ENCODE data around the gene RASGRF2. TPM values are rescaled to one million over a fixed set of nuclear protein-coding genes. Genes with fewer than 3 reads are reported as not detected.

Gene RASGRF2
- total and polyA plus RNA-seq, 11 donors = 3.6 to 16.6 (median 6.3) TPM

DNA sequence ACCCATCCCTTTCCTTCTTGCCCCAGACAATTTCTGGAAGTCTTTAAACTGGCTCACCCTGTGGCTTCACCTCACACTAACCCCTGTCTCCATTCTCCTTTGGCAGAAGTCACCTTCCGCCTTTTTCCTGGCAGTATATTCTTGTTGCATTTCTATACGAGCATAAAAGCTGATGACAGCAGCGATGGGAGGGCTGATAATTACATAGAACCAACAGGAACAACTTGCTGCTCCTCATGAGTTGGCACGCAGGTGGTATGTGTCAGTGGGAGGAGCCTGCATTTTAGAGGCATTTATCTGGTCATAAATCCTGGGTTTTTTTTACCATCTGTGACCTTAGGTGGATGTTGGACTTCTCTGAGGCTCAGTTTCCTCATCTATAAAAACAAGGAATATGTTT lies 211.6 kb downstream of the RASGRF2 start:
- TF ChIP-seq, protein P1, sequence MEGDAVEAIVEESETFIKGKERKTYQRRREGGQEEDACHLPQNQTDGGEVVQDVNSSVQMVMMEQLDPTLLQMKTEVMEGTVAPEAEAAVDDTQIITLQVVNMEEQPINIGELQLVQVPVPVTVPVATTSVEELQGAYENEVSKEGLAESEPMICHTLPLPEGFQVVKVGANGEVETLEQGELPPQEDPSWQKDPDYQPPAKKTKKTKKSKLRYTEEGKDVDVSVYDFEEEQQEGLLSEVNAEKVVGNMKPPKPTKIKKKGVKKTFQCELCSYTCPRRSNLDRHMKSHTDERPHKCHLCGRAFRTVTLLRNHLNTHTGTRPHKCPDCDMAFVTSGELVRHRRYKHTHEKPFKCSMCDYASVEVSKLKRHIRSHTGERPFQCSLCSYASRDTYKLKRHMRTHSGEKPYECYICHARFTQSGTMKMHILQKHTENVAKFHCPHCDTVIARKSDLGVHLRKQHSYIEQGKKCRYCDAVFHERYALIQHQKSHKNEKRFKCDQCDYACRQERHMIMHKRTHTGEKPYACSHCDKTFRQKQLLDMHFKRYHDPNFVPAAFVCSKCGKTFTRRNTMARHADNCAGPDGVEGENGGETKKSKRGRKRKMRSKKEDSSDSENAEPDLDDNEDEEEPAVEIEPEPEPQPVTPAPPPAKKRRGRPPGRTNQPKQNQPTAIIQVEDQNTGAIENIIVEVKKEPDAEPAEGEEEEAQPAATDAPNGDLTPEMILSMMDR (IDR thresholded peaks at IDR 0.05) = no peak
- TF ChIP-seq POLR2A (IDR thresholded peaks at IDR 0.05) = no peak
- no peaks in the 10 kb centered on the region for H3K36me3 ChIP-seq
- H3K27me3 ChIP-seq = no peaks in the 10 kb centered on the region
- H3K9me3 ChIP-seq = no peaks in the 10 kb centered on the region
- peak overlapping the region in 3 of 12 donors; percentile 25 to 61 (median 39) for H3K27ac ChIP-seq
- peak in 1 of 5 donors; percentile 36 for DNase-seq
- ATAC-seq = peak in 2 of 4 donors; percentile 28 to 30
- WGBS, 4 donors = 55 to 60% (median 59%) methylated on average over 4 of the region's 4 CpGs
- intact Hi-C loops (cut with DNase I) = no loop called here
- peaks cover 0 to 10% (median 2%) of the 10 kb centered on the region in 12 donors for H3K4me1 ChIP-seq
- H3K4me3 ChIP-seq = no peak overlapping the region

DNA sequence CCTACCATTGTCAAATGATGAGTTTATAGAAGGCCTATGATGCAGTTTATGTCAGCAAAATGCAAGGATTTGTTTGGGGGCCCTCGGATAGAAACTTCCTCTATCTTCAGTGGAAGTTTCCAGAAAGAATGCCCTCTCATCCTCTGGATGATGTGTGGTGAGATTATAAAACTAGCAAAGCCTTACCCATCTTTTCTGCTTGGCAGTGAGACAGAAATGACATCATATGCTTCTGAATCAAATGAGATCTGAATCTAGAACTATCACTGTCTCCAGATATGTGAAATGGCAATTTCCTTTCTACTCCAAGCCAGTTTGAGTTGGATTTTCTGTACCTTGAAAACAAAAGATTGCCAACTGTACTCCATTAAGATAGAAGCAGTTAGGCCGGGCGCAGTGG lies 212.5 kb downstream of the RASGRF2 start:
- ATAC-seq (no peak), DNase-seq (no peak)
- Histone ChIP-seq H3K4me3 (no peak overlapping the region), H3K27ac (no peak overlapping the region), H3K4me1 (peaks cover 0 to 10% (median 2%) of the 10 kb centered on the region in 12 donors), H3K36me3 (no peaks in the 10 kb centered on the region), H3K27me3 (no peaks in the 10 kb centered on the region), H3K9me3 (no peaks in the 10 kb centered on the region)
- TF ChIP-seq, protein P1 (IDR thresholded peaks at IDR 0.05) = no peak
- no peak for TF ChIP-seq POLR2A (IDR thresholded peaks at IDR 0.05)
- WGBS, 4 donors = 81 to 94% (median 87%) methylated on average over 3 of the region's 3 CpGs
- intact Hi-C loops (cut with DNase I) = no loop called here

DNA sequence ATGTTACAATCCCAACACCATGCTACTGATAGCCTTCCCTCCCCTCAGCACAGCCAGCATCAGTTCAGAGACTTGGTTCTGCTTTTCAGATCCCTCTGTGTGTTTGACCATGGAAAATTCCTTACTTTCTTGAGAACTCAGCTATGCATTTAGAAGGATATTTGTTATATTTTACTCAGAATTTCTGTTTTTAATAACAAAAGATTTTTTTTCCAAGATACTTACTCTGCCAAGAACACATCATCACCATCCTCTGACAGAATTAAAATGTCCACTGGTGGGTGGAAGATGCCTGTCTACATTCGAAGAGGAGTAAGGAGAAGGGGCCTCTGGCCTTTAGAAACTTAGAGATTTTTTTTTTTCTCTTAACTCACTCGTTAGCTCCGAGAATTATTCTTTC lies 216.9 kb downstream of the RASGRF2 start:
- Histone ChIP-seq H3K27ac (no peak overlapping the region), H3K4me3 (no peak overlapping the region), H3K36me3 (peaks cover 0 to 20% (median 0%) of the 10 kb centered on the region in 9 donors), H3K9me3 (no peaks in the 10 kb centered on the region), H3K4me1 (peaks cover 0 to 8% (median 0%) of the 10 kb centered on the region in 12 donors), H3K27me3 (no peaks in the 10 kb centered on the region)
- TF ChIP-seq POLR2A (IDR thresholded peaks at IDR 0.05) = no peak
- TF ChIP-seq, protein P1 (IDR thresholded peaks at IDR 0.05) = no peak
- no peak for ATAC-seq
- intact Hi-C loops (cut with DNase I) = no loop called here
- WGBS, 4 donors = 66 to 80% (median 67%) methylated on average over 3 of the region's 3 CpGs
- DNase-seq = no peak

DNA sequence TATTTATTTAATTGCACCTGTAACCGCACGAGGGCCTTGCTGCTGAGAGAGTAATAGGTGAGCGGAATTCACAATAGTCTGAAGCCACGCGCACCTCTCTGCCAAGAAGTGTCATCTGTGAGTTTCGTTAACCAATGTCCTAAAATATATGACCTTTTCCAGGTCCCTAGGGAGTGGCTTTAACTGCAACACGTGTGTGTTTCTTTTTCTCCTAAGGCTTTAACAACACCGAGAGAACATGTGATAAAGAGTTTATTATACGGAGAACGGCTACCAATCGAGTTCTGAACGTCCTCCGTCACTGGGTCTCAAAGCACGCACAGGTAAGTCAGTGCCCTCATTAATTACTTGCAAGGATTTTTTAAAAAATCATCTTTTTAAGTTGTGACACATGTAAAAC lies 219.8 kb downstream of the RASGRF2 start:
- H3K4me1 ChIP-seq = peaks cover 0 to under 1% (median 0%) of the 10 kb centered on the region in 12 donors
- H3K4me3 ChIP-seq = no peak overlapping the region
- DNase-seq (no peak), ATAC-seq (no peak)
- H3K27me3 ChIP-seq = no peaks in the 10 kb centered on the region
- peaks cover 0 to 36% (median 0%) of the 10 kb centered on the region in 9 donors for H3K36me3 ChIP-seq
- 73 to 88% (median 78%) methylated on average over 14 of the region's 14 CpGs for WGBS, 4 donors
- no peak overlapping the region for H3K27ac ChIP-seq
- no peaks in the 10 kb centered on the region for H3K9me3 ChIP-seq
- intact Hi-C loops (cut with DNase I) = loop anchor here in 2 of 10 donors (10.0 kb wide), 2 partner anchors 215 to 495 kb away; partner anchors contain the start of gene RASGRF2 (in 1 of the 2)
- TF ChIP-seq, protein P1 (IDR thresholded peaks at IDR 0.05) = no peak
- TF ChIP-seq POLR2A (IDR thresholded peaks at IDR 0.05) = no peak
